Measurements from ENCODE around the gene CSF1R. TPM values are rescaled to one million over a fixed set of nuclear protein-coding genes. Genes with fewer than 3 reads are reported as not detected.

Gene CSF1R
- polyA plus RNA-seq, 1 donor from 2014 or later: 0.10 TPM

- peaks cover 9% of the 10 kb centered on the region for H3K36me3 Mint-ChIP-seq
- H3K27ac Mint-ChIP-seq: no peak overlapping the region
Observed at GRCh38 chr5:150006318-150006717, 80.0 kb downstream of the CSF1R start.

More at GRCh38 chr5:150006318-150006717, 80.0 kb downstream of the CSF1R start:
- Mint-ChIP-seq H3K9me3 (no peaks in the 10 kb centered on the region), H3K4me1 (peaks cover 13 to 23% (median 21%) of the 10 kb centered on the region in 3 donors), H3K27me3 (no peaks in the 10 kb centered on the region), H3K4me3 (no peak overlapping the region)

Other genes with a start within 250 kb of the CSF1R start
- gene PDE6A, start 141.8 kb downstream of the CSF1R start, polyA plus RNA-seq: 0.05 TPM
- 2.3 TPM for gene SLC26A2, start 125.8 kb downstream of the CSF1R start, polyA plus RNA-seq
- gene TIGD6, start 85.9 kb downstream of the CSF1R start, polyA plus RNA-seq: 1.8 TPM
- gene HMGXB3, start 85.8 kb downstream of the CSF1R start, polyA plus RNA-seq: 15.4 TPM
- 0.45 TPM for gene PDGFRB, start 69.3 kb upstream of the CSF1R start, polyA plus RNA-seq
- gene CDX1, start 80.2 kb upstream of the CSF1R start, polyA plus RNA-seq: not detected
- gene SLC6A7, start 103.5 kb upstream of the CSF1R start, polyA plus RNA-seq: not detected
- gene CAMK2A, start 203.2 kb upstream of the CSF1R start, polyA plus RNA-seq: not detected
- not detected for gene ARSI, start 216.4 kb upstream of the CSF1R start, polyA plus RNA-seq